H1 (cell line): ENCODE measurements around the gene KEL. TPM values are rescaled to one million over a fixed set of nuclear protein-coding genes. Genes with fewer than 3 reads are reported as not detected.

Experiments used
- CHD7 ChIP-seq: fragments of 300-600 bp; sonication (generic); IDR thresholded peaks from 2 replicates; pipeline ENCODE4 v1.7.1; 2012; ENCODE audit warnings: low read length, moderate library complexity, mild to moderate bottlenecking, inconsistent platforms; ENCODE audit not compliant: insufficient replicate concordance
- CREB1 ChIP-seq: IDR thresholded peaks from 2 replicates; pipeline ENCODE4 v1.6.1; 2012; ENCODE audit warnings: inconsistent platforms
- CTCF ChIP-seq, 3 experiments: IDR thresholded peaks; 1 replicate in 2 of 3; 2 replicates in 1 of 3; pipeline versions ENCODE4 v1.5.1 to v1.6.1; 2011; ENCODE audit warnings: low read length in 3 of 3, mild to moderate bottlenecking in 3 of 3, inconsistent platforms in 2 of 3, low read depth in 1 of 3, moderate library complexity in 1 of 3; ENCODE audit not compliant: insufficient read depth in 1 of 3; ENCODE audit errors: control extremely low read depth in 1 of 3
- MAFK ChIP-seq: IDR thresholded peaks from 2 replicates; pipeline ENCODE4 v1.6.1; 2012; ENCODE audit warnings: low read depth, mild to moderate bottlenecking, improper control_type of control experiment, low read length
- SP2 ChIP-seq: IDR thresholded peaks from 2 replicates; pipeline ENCODE4 v1.6.1; 2012; ENCODE audit warnings: mild to moderate bottlenecking, low read length, inconsistent platforms
- TEAD4 ChIP-seq: IDR thresholded peaks from 2 replicates; pipeline ENCODE4 v1.6.1; 2012; ENCODE audit warnings: low read depth, low read length, inconsistent platforms, mixed read lengths
- polyA plus RNA-seq, 7 experiments: library from polyadenylated mRNA; depleted of rRNA in 3 of 7; stranded (reverse) in 5 of 7; unstranded in 2 of 7; fragments of >200 nt in 5 of 7; fragments of 200-250 nt in 2 of 7; gene quantifications; 1 replicate in 5 of 7; 2 replicates in 1 of 7; 4 replicates in 1 of 7; pipeline versions ENCODE4 v1.2.1 to v1.2.3, GENCODE V29; 2011 to 2013; ENCODE audit warnings: missing spikeins in 2 of 7, mixed read lengths in 2 of 7
- total RNA-seq: library from RNA; stranded (reverse); fragmentation: NEBNext Ultra II Directional; extraction: Animal tissue kit (Norgen Biotek cat#: 25700); gene quantifications from 2 replicates; pipeline ENCODE4 v1.2.1, GENCODE V29; 2021

KEL gene
- total and polyA plus RNA-seq, 2 of the 8 experiments (the other 6 are each of a cell fraction or from before 2014, with no cell fraction given): 1.8 to 1.9 TPM

- no peak for TF ChIP-seq CHD7
- TF ChIP-seq TEAD4: no peak
- no peak for TF ChIP-seq MAFK
- TF ChIP-seq CTCF (IDR thresholded peaks at IDR 0.05; ENCODE audit: control extremely low read depth in 1 of 3, insufficient read depth in 1 of 3, low read depth in 1 of 3, low read length in 3 of 3): no peak
- TF ChIP-seq CREB1: no peak
- TF ChIP-seq SP2: no peak
Observed at GRCh38 chr7:142934056-142934455, 28.1 kb downstream of the KEL start (continued).
